DND-41 (cell line): ENCODE data around the gene TIE1.

Source experiments
- ATAC-seq: fragments of 200-7000 bp; cut with Tn5 transposase; 3 replicates; pipeline ENCODE4 v1.9.1; 2021; ENCODE audit warnings: low read depth; ENCODE audit not compliant: insufficient read depth
- DNase-seq: peaks from one replicate; pipeline ENCODE4 v3.0.0-alpha.2; 2020
- H2AFZ ChIP-seq: 2 replicates; pipeline ENCODE4 v1.6.0; 2012; ENCODE audit warnings: low read depth, low read length
- H3K27ac ChIP-seq: 2 replicates; pipeline ENCODE4 v1.5.1; 2012; ENCODE audit warnings: low read length, inconsistent platforms
- H3K27me3 ChIP-seq: fragments of 200-600 bp; sonication (generic); 2 replicates; pipeline ENCODE4 v1.6.0; 2012; ENCODE audit warnings: low read length, mild to moderate bottlenecking, inconsistent platforms; ENCODE audit not compliant: insufficient read depth, poor library complexity
- H3K36me3 ChIP-seq: 2 replicates; pipeline ENCODE4 v1.5.1; 2012; ENCODE audit warnings: low read length, inconsistent platforms; ENCODE audit not compliant: insufficient read depth
- H3K4me1 ChIP-seq: 2 replicates; pipeline ENCODE4 v1.5.1; 2012; ENCODE audit warnings: mild to moderate bottlenecking, low read length; ENCODE audit not compliant: insufficient read depth
- H3K4me2 ChIP-seq: 2 replicates; pipeline ENCODE4 v1.6.0; 2012; ENCODE audit warnings: mild to moderate bottlenecking, moderate library complexity, low read length, inconsistent platforms; ENCODE audit not compliant: insufficient read depth
- H3K4me3 ChIP-seq, 2 experiments: fragments of 200-600 bp in 1 of 2; shearing (Covaris generic) in 1 of 2; 2 replicates each; pipeline ENCODE4 v1.5.1; 2012 to 2016; ENCODE audit warnings: inconsistent platforms in 2 of 2, low read length in 2 of 2, mild to moderate bottlenecking in 2 of 2, low read depth in 1 of 2, moderate library complexity in 1 of 2
- H3K79me2 ChIP-seq: 2 replicates; pipeline ENCODE4 v1.6.0; 2012; ENCODE audit warnings: low read length, inconsistent platforms; ENCODE audit not compliant: insufficient read depth
- H3K9ac ChIP-seq: 2 replicates; pipeline ENCODE4 v1.6.0; 2012; ENCODE audit warnings: low read depth, mild to moderate bottlenecking, inconsistent platforms, low read length, moderate library complexity
- H3K9me3 ChIP-seq: 2 replicates; pipeline ENCODE4 v1.5.1; 2012; ENCODE audit warnings: low read length, moderate library complexity, mild to moderate bottlenecking, inconsistent platforms; ENCODE audit not compliant: insufficient read depth, severe bottlenecking
- H4K20me1 ChIP-seq: 2 replicates; pipeline ENCODE4 v1.6.0; 2012; ENCODE audit warnings: low read length; ENCODE audit not compliant: insufficient read depth
- CTCF ChIP-seq: IDR thresholded peaks from 2 replicates; pipeline ENCODE4 v1.5.1; 2012; ENCODE audit warnings: borderline replicate concordance, low read length, moderate library complexity, mild to moderate bottlenecking; ENCODE audit not compliant: poor library complexity, severe bottlenecking; ENCODE audit errors: extremely low read depth
- EZH2 ChIP-seq: IDR thresholded peaks from 3 replicates; pipeline ENCODE4 v1.6.1; 2012; ENCODE audit warnings: borderline replicate concordance, low read depth, mild to moderate bottlenecking, moderate library complexity, low read length, inconsistent platforms; ENCODE audit not compliant: severe bottlenecking

The TIE1 gene

DNA sequence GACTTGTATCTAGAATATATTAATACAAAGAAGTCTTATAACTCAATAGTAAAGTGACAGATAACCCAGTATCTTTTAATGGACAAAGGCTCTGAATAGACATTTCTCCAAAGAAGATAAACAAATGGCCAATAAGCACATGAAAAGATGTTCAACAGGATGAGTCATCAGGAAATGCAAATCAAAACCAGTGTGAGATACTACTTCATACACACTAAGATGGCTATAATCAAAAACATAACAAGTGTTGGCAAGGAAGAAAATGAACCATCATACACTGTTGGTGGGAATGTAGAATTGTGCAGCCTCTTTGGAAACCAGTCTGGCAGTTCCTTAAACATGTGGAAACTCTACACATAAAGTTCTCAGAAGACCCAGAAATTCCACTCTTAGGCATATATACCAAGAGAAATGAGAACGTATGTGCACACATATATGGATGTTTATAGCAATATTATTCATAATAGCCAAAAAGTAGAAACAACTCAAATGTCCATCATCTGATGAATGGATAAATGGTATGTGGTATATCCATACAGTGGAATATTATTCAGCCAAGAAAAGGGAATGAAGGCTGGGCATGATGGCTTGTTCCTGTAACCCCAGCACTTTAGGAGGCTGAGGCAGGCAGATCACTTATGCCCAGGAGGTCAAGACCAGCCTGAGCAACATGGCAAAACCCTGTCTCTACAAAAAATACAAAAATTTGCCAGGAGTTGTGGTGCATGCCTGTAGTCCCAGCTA, 26.9 kb downstream of the TIE1 start:
- Histone ChIP-seq H2AFZ (no peak overlapping the region), H3K36me3 (no peaks in the 10 kb centered on the region), H3K4me1 (no peaks in the 10 kb centered on the region), H4K20me1 (no peaks in the 10 kb centered on the region), H3K27ac (no peak overlapping the region), H3K9ac (no peak overlapping the region), H3K79me2 (no peaks in the 10 kb centered on the region), H3K4me3 (no peak overlapping the region), H3K9me3 (peaks cover 14% of the 10 kb centered on the region), H3K4me2 (no peak overlapping the region), H3K27me3 (no peaks in the 10 kb centered on the region)
- TF ChIP-seq EZH2 (no peak), CTCF (no peak)
- ATAC-seq (no peak), DNase-seq (no peak)

DNA sequence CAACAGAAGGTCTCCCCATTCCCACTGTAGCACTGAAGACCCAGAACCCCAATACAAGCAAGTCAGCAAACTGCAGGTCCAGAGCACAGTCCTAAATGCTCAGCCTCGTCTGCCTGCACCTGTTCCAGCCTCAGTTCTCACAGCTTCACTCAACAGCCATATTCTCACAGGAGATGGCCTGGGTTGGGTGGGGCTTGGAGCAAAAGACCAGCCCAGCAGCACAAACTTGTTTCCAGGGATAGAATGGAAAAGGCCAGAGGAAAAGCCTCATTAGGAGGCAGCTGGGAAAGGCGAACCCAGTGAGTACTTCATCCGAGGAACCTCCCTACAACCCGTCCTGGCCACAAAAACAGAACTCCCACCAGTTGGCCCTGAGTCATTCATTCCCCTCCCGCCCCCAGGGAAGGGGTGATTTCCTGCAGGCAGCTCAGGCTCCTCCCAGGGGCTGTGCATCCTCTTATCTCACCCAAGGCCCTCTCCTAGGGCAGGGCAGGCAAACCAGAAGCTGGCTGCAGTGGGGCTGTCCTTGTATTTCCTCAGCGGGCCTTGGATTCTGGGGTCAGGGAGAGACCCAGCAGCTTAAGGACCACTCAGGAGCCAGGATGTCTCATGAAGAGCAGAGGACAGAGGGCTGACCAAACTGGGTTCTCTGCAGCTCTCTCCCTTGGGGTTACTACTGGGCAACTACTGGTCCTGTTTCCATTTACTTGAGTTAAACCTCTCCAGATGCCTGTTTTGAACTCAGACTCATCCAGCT, 29.4 kb downstream of the TIE1 start:
- peak; percentile 14 for DNase-seq
- H3K4me1 ChIP-seq: no peaks in the 10 kb centered on the region
- H3K4me3 ChIP-seq: no peak overlapping the region
- ATAC-seq: peak; percentile 44; the same call in 1 of the 3 replicates
- H4K20me1 ChIP-seq: no peaks in the 10 kb centered on the region
- peak overlapping the region; percentile 42; the same call in 1 of the 2 replicates for H2AFZ ChIP-seq
- TF ChIP-seq CTCF (no peak), EZH2 (no peak)
- H3K9me3 ChIP-seq: peaks cover 14% of the 10 kb centered on the region
- no peaks in the 10 kb centered on the region for H3K27me3 ChIP-seq
- H3K79me2 ChIP-seq: no peaks in the 10 kb centered on the region
- no peaks in the 10 kb centered on the region for H3K36me3 ChIP-seq
- no peak overlapping the region for H3K9ac ChIP-seq
- H3K4me2 ChIP-seq: no peak overlapping the region
- no peak overlapping the region for H3K27ac ChIP-seq

DNA sequence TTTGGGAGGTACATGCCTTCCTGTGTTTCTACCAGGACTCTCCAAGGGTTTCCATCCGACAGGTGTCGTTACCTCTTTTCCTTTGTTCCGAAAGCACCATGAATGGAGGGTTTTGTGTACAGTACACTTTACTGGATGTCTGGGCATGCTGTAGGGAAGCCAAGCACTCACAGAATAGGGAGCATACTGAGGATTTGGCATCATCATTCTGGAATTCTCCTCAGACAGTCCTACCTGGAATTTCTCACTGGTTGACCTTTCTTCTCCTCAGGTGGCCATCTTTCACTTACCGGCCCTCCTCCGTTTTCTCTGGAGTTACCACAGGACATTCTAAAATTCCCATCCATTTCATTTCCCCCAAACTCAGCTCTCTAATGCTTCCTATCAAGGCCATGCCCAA, 30.9 kb downstream of the TIE1 start:
- H4K20me1 ChIP-seq: no peaks in the 10 kb centered on the region
- no peak overlapping the region for H2AFZ ChIP-seq
- no peak overlapping the region for H3K27ac ChIP-seq
- DNase-seq: no peak
- H3K4me3 ChIP-seq: no peak overlapping the region
- no peaks in the 10 kb centered on the region for H3K4me1 ChIP-seq
- H3K79me2 ChIP-seq: no peaks in the 10 kb centered on the region
- H3K9me3 ChIP-seq: peaks cover 8% of the 10 kb centered on the region
- no peak for ATAC-seq
- H3K36me3 ChIP-seq: no peaks in the 10 kb centered on the region
- no peak overlapping the region for H3K4me2 ChIP-seq
- H3K9ac ChIP-seq: no peak overlapping the region
- no peaks in the 10 kb centered on the region for H3K27me3 ChIP-seq
- TF ChIP-seq CTCF (no peak), EZH2 (no peak)
